HUDEP-2 (cell line): ENCODE measurements around the gene IGF1R.
A peak's percentile ranks its signal among the peaks of the same experiment; 100 is the strongest.

Experiments used
- DNase-seq, 76 experiments: peaks; one replicate each; lab custom pipeline; 2025; ENCODE audit not compliant: unreplicated experiment in 76 of 76; lab: John Stamatoyannopoulos, UW

Gene IGF1R

DNA sequence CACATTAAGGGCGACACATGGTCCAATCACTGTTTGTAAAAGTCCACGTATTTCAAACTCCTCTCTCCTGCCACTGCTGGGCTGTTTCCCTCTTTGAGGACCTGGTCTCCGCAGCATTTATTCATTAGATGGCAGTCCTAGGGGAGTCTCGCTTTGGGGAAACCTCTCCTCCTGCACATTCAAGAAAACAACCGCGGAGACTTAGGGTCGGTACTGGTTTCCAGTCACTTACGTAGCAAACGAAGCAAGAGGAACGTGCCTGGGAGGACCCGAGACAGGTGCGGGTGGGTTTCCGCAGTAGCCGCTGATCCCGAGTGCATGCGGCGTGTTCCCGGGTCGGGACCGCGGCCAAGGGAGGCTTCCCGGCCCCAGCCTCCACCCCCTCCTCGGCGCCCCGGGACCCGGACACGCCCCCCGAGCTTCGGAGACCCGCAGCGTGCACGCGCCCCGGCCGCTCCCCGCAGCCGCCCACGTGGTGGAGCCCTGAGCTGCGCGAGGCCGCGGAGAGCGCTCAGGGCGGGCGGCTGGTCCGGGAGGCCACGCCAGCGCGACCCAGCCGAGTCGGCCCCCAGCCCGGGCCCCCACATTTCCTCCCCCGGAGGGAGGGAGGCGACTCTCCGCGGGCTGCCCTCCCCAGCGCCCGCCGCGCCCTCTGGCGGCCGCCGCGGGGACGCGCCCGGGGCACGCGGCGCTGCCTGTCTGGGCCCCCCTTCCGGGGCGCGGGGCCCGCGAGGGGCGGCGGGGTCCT is 1.1 kb upstream of the IGF1R start:
- DNase-seq, result peak in 43 of 76 experiments; percentile 11 to 71 (median 44)

- DNase-seq, result peak in 25 of 76 experiments; percentile 3 to 47 (median 24)
Measured at GRCh38 chr15:98648654-98649471, 524 bp downstream of the IGF1R start.

DNA sequence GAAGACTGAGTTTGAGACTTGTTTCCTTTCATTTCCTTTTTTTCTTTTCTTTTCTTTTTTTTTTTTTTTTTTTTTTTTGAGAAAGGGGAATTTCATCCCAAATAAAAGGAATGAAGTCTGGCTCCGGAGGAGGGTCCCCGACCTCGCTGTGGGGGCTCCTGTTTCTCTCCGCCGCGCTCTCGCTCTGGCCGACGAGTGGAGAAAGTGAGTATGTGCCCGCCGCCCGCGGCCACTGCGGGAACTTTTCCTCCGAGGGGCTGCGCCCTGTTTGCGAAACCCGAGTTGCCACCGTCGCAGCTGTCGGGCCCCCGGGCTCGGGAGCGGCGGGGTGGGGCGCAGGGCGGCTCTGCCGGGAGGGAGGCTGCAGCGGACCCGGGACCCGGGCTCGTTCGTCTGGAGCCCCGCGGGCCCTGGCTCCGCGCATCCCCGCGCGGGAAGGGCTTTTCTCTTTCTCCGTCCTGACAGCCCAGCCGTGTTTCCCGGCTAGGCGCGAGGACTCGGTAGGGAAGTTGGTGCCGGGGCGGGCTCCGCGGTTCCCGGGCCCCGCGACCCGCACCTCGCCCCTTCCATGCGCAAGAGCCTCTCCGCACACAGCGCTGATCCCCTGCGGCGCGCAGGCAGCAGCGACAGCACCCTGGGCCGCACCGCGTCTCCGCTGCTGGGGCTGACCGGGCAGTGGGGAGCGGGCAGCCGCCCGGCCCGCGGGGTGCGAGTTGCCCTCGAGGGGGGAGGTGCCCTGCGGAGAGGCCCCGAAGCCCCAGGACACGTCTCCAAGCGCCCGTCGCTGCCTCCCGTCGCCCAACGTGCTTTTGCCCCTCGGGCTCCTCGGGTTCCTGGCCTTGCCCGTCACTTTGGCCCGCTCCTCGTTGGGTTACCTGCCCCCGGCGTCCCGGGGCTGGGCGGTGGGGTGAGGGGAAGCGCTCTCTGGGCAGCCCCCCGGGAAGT is 1.4 kb downstream of the IGF1R start:
- peak in 25 of 76 experiments; percentile 3 to 37 (median 22) for DNase-seq

- DNase-seq, result peak in 13 of 76 experiments; percentile 2 to 37 (median 17)
Measured at GRCh38 chr15:98650417-98651035, 2.2 kb downstream of the IGF1R start.

DNA sequence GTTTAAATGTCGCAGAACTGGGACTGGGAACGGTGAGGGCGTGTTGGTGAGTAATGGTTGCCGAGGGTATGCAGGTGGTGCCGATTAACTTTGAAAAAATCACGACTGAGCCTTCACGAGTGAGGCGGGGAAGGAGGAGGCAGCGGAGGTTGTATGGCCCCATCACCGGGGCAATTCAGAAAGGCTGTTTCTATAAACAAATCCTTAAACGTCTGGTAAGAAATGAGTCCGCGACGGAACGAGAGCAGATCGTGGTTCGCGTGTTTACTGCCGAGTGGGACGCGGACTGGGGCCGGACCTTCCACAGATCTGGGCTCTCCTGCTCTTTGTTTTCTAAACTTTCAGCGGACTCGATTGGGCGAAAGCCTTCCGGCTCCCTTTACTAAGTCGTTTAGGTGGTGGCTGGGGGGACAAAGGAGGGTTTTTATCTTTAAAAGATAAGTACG is 2.7 kb downstream of the IGF1R start:
- DNase-seq, result peak in 1 of 76 experiments; percentile 20

DNA sequence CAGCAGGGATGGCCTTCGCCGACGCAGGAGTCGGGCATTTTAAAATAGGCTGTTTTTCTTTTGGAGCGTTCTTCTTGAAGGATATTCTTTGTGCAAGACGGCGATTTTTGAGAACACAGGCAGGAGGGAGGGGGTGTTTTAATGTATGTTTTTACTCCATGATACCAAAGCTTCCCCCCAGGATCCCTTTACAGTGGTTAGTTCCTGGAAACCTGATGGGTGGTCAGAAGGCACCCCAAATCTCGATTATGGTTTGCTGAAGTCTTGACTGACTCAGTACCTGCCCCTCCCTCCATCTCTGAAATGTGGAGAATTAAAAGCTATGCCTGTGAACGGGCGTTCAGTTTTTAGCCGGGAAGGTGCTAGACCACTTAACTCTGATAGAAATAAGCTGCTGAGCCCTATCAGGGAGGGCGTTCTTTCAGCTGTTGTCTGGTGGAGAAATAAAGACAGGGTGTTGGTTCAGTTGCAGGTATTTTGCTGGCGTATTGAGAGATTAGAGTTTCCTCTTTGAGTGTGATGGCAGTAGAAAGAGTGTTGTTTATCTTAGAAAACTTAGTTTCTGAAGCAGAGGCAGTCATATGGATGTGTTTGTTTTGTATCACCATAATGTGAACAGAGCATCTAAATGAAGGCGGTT is 3.4 kb downstream of the IGF1R start:
- peak in 14 of 76 experiments; percentile 3 to 43 (median 16) for DNase-seq

DNA sequence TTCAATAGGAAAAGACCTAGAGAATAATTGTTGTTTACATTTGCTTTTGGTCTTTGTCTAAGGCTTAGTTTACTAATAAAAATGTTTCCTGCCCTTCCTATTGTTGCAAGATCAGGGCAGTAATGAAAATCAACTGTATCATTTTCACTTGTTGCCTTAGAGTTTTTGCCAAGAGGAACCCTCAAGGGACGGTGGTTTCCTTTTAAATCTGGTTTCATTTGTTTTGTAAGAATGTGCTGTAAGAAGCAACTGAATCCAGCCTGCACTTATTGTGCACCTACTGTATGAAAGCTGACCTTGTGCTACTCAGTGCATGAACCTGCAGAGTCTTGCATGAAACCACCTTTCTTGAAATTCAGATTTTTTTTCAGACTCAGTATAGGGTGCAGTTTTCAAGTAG is 5.3 kb downstream of the IGF1R start:
- DNase-seq, result no peak

- DNase-seq, result no peak
Measured at GRCh38 chr15:98654790-98655360, 6.5 kb downstream of the IGF1R start.

GRCh38 chr15:98655732-98656131 is 7.4 kb downstream of the IGF1R start:
- no peak for DNase-seq

- no peak for DNase-seq
Measured at GRCh38 chr15:98657721-98658120, 9.4 kb downstream of the IGF1R start.

GRCh38 chr15:98658831-98659699 is 10.7 kb downstream of the IGF1R start:
- peak in 25 of 76 experiments; percentile 4 to 55 (median 20) for DNase-seq

GRCh38 chr15:98660055-98660454 is 11.7 kb downstream of the IGF1R start:
- no peak for DNase-seq

DNA sequence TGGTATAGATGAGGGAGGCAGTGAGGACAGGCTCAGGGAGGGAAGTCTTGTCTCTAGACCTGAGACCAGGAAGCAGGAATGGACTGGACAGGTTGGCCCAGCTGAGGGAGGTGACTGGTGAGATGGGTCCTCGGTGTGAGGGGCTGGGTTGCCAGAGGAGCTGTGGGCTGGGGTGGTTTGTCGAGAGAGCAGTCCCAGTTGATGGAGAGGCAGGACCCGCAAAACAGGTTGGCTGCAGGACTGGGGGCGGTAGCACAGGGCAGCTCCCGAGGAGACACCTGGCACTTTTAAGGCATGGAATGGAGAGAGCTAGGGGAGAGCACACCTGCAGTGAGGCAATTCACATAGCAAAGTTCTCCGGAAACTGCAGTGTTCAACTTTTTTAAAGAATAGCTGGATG is 14.7 kb downstream of the IGF1R start:
- no peak for DNase-seq

DNA sequence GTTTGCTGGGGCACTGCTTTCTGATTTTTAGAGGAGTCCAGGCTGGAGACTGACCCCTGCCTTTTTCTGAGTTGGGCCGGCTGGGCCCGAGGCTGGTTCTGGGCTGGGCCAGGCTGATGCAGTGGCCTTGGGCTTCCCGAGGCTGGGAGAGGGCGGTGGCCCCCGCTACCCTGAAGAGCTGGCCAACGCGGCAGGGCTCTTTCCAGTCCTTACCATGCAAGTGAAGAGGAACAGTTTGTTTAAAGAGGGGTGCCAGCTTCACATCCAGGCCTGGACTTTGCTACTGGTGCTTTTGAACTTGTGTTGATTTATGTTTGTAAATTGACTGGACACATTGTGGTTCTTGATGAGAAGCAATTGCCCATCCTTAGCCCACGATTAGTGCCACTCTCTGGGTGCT is 15.3 kb downstream of the IGF1R start:
- DNase-seq, result no peak

DNA sequence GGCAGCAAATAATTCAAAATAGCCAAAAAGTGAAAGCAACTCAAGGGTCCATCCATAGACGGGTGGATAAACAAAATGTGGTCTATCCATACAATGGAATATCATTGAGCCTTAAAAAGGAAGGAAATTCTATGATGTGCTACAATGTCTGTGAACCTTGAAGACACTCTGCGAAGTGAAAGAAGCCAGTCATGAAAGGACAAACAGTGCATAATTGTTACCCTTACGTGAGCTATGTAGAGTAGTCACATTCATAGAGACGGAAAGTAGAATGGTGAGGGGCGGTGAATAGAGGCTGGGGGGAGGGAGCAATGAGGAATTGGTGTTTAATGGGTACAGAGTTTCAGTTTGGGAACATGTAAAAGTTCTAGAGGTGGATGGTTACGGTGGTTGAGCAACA is 18.1 kb downstream of the IGF1R start:
- DNase-seq, result no peak

- DNase-seq, result no peak
Measured at GRCh38 chr15:98666841-98667240, 18.5 kb downstream of the IGF1R start.

- DNase-seq, result no peak
Measured at GRCh38 chr15:98667521-98668179, 19.3 kb downstream of the IGF1R start.
